GM12873 (cell line): Measurements from ENCODE around the gene C22orf42.
A peak's percentile ranks its signal among the peaks of the same experiment; 100 is the strongest.

Experiments
- CTCF ChIP-seq: IDR thresholded peaks from 2 replicates; pipeline ENCODE4 v1.5.1; 2012; ENCODE audit warnings: low read depth, mild to moderate bottlenecking, moderate library complexity, low read length, control low read depth; ENCODE audit not compliant: insufficient read depth; ENCODE audit errors: missing control alignments

C22orf42 gene

GRCh38 chr22:32103658-32104315 is 55.3 kb downstream of the C22orf42 start:
- peak; percentile 30 for TF ChIP-seq CTCF

GRCh38 chr22:32100711-32101110 is 58.4 kb downstream of the C22orf42 start:
- no peak for TF ChIP-seq CTCF
